ENCODE measurements around the gene MAPK12.

DNA sequence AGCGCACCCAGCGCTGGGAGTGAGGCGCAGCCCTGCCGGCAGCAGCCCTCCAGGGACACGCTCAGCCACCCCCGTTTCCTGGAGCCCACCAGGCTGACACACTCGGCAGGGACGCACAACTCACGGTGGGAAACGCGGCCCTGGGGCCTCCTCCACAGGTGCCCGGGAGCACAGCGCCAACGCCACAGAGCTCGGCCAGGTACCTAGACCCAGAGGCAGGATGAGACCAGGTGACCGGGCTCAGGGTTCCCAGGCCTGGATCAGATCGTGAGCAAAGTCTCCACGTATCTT, 34.7 kb downstream of the MAPK12 start:
- TF ChIP-seq, protein P1, sequence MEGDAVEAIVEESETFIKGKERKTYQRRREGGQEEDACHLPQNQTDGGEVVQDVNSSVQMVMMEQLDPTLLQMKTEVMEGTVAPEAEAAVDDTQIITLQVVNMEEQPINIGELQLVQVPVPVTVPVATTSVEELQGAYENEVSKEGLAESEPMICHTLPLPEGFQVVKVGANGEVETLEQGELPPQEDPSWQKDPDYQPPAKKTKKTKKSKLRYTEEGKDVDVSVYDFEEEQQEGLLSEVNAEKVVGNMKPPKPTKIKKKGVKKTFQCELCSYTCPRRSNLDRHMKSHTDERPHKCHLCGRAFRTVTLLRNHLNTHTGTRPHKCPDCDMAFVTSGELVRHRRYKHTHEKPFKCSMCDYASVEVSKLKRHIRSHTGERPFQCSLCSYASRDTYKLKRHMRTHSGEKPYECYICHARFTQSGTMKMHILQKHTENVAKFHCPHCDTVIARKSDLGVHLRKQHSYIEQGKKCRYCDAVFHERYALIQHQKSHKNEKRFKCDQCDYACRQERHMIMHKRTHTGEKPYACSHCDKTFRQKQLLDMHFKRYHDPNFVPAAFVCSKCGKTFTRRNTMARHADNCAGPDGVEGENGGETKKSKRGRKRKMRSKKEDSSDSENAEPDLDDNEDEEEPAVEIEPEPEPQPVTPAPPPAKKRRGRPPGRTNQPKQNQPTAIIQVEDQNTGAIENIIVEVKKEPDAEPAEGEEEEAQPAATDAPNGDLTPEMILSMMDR (IDR thresholded peaks at IDR 0.05; ENCODE audit: low read depth, low read length) = no peak
- TF ChIP-seq MYC (IDR thresholded peaks at IDR 0.05; ENCODE audit: low read depth, low read length) (no peak), POLR2A (IDR thresholded peaks at IDR 0.05; ENCODE audit: extremely low read depth, insufficient read length) (no peak)

All from NB4 (cell line).